Fibroblast of skin of right quadriceps (primary cell): ENCODE measurements around the gene UGT1A3.

ENCODE experiments used
- DNase-seq: peaks from one replicate; pipeline ENCODE4 v3.0.0-alpha.2; 2013

UGT1A3 gene

DNA sequence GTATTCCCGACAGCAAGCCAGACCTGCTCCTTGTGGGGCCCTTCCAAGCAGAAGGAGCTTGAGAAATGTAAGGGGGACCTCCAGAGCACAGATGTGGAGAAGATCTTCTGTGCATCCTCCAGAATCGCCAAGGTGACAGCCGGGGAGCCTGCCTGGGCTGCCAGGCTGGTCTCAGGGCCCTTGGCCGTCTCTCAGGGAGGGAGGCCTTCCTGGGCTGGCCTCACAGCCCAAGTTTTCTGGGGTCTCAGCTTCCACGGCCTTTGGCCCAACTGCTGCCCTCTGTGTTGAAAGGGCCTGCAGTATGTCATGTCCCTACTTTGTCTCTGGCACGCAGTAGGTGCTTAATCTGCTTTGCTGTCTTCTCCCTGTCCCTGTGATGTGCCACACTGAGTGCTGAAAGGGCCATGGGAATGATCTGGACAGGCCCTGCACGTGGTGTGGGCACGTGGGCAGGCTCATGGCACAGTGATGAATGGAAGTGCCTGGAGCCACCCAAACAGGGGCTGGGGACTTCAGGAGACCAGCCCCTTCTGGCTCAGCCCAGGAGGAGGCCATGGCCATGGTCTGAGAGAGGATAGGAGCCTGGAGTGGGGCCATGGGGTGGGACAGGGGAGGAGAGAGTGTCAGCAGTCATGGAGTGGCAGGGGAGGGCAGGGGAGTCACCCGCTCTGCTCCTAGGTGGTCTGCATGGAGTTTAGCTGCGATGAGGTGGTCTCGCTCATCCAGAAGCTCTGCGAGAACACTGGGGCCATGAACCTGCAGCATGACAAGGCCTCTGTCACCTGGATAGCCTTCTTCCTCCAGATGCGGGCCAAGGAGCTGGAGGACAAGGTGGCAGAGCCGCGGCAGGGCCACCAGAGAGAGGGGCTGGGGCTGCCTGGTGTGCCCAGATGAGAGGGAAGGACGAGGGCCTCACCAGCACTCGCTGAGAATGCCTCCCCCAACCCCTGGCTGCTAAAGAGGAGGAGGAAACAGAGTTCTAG lies 90.1 kb downstream of the UGT1A3 start:
- no peak for DNase-seq

DNA sequence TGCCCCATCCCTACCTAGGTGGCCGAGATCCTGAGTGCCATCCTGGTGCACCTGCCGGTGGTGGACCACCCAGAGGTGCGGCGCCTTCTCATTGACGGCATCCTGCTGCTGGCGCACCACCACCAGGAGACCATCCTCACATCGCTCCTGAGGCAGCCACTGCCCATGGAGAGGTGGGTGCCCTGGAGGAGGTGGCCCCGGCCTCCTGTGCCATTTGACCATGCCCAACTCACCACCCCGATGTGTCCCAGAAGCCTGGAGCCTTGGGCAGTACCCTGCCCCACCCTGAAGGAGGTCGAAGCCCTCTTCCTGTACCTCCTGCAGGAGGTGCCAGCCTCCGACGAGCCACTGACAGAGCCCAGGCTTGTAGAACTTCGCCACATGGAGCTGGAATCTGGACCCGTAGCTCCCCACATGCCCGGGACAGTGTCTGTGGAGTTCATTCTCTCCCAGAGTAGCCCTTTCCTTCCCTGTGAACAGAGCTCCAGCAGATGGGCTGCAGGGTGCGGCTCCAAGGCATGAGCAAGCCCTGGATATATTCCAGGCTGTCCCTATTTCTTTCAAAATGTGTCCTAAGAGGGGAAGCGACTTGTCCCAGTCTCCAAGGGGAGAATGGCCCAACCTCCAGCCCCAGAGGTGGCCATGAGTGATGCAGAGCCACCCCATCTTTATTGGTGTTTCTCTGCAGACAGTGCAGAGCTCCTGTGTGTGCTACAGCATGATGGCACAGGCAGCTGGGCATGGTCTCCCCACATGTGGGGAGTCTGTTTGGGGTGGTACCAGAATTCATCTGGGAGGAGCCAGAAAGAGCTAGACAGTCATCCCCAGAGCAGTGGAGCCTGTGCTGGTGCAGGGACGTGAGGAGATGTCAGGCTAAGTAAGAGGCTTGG lies 91.3 kb downstream of the UGT1A3 start:
- no peak for DNase-seq

DNA sequence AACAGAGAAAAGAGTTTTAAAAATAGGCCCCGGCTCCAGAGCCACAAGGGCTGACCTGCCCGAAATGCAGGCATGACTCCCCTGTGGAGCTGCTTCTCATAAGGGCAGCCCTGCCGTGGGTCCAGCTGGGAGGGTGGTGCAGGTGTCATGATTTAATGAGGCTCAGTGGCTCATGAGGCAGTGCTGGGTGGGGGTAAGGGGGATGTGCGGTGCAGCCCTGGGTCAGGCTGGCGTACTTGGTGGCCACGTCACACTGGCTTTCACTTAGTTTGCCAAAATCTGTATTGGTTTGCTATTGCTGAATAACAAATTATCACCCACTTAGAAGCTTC lies 91.9 kb downstream of the UGT1A3 start:
- DNase-seq, result no peak

DNA sequence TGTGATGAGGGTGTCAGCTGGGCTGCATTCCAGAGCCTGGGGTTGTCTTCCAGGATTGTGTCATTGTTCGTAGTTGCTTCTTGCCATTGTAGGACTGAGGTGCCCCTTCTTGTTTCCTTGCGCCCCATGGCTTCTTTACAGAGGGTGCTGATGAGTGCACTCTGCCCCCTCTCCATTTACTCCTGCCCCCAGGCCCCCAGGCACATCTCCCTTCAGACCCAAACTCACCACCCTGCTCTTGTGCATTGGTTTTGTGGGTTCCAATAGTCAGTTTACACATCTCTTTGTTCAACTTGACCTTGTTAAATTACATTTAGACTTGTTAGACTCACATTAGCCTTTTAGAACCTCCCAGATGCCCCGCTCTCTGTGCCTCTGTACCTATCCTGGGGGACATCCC lies 92.4 kb downstream of the UGT1A3 start:
- no peak for DNase-seq

DNA sequence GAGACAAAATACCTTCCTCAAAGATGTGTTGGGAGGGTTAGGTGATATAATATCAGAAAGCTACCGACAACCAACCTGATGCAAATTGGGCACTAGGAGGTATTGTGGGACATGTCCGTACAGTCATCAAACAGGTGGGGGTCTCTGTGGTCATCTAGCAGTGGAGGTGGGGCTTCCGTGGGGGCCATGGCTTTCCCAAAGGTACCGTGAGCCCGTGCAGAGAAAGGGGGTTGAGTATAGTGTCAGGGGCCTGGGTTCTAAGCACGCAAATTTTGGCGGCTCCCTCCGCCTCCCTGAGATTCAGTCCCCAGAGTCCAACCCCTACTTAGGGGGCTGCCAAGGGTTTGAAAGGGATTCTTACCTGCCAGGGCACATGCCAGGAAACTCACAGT lies 92.9 kb downstream of the UGT1A3 start:
- DNase-seq, result no peak

DNA sequence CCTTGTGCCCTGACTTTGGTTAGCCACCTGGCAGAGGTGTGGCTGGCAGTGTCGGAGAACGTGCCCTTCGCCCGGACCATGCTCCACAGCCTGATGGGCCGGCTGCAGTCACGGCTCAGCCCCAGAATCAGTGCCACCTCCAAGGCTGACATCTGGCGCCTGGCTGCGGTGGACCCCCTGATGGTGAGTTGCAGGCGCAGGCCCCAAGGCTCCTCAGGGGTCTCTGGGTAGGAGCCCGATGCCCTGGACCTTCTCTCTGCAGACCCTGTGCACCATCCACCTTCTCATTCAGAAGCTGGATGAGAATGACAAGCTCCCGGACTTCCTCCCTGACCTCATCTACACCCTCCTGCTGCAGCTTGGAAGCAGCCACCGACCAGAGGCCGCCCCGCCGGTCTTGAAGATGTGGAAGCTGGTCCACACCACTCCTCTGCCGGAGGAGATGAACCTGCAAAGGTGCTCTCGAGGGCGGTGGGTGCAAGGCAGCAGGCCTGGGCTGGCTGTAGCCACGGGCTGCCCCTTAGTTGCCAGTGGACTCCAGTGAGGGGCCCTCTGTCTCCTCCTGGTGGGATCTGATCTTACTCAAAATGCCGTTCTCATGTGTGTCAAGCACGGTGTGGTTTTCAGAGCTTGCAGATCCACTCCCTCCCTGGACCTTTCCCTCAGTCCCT lies 93.4 kb downstream of the UGT1A3 start:
- DNase-seq, result no peak
